Measurements from ENCODE around the gene COL25A1.
A peak's percentile ranks its signal among the peaks of the same experiment; 100 is the strongest.
"Not testable (repeated sequence)": the region's sequence is repeated elsewhere in the genome, so short reads cannot be mapped to it uniquely, and the experiment has no call there.

The COL25A1 gene

DNA sequence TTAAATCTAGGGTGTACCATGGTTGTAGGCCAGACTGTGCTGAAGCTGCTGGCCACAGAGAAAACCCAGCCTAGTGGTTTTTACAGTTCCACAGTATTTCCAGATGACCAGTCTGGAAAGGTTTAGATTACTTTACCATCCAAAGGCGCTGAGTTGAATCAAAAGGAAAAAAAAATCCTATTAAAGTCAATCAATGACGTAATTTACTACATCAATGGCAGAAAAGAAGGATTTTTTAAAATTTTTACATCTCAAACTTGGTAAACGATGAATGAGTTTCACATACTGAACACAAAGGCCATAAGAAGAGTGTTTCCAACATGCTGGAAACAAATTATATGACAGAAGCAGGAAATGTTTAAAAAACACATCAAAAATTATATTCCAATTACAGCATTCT is 409.0 kb downstream of the COL25A1 start:
- DNase-seq = no peak

DNA sequence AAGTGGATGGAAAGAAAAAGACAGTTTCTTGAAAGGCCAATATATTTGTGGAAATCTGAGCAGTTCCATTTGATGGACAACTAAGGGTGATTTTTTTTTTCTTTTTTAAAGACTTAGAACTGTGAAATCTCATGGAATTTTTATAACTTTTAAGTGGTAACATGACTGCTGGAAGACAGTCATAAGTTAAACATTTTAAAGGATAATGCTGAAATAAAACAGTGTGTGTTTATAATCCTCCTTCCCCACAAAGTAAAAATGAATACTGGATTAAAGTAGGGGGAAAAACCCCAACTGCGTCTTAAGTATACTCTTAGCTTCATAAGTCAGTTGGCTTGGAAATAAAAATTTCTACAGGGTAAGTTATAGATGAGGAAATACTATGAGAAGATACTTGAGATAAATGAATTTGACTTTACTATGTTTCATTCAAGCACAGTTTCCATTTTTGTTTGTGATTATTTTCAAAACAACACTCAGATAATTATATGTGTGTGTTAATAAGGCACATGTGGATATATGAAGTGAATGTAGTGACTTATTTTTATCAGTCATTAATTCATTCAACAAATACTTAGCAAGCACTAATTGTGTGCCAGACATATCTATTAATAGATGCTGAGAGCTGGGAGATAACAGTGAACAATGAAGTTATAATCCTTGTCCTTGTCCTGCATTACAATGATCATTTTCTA is 410.4 kb downstream of the COL25A1 start:
- no peak for DNase-seq

DNA sequence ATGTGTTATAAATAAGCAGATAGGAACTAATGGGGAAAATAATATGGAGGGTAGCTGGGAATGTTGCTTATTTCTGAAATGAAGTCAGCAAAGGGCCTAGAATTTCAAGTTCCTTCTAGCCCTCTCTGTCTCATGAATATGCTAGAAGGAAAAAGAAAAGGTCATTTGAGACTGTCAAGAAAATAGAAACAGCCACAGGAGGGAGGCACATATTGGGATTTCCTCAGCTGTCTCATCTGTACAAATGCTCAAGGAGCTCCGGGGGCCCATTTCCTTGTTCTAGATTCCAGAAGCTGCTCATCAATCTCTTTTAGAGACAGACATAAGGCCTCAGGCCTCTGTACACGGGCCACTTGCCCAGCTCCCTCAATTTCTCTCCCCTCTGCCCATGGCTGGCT is 412.0 kb downstream of the COL25A1 start:
- DNase-seq = no peak

DNA sequence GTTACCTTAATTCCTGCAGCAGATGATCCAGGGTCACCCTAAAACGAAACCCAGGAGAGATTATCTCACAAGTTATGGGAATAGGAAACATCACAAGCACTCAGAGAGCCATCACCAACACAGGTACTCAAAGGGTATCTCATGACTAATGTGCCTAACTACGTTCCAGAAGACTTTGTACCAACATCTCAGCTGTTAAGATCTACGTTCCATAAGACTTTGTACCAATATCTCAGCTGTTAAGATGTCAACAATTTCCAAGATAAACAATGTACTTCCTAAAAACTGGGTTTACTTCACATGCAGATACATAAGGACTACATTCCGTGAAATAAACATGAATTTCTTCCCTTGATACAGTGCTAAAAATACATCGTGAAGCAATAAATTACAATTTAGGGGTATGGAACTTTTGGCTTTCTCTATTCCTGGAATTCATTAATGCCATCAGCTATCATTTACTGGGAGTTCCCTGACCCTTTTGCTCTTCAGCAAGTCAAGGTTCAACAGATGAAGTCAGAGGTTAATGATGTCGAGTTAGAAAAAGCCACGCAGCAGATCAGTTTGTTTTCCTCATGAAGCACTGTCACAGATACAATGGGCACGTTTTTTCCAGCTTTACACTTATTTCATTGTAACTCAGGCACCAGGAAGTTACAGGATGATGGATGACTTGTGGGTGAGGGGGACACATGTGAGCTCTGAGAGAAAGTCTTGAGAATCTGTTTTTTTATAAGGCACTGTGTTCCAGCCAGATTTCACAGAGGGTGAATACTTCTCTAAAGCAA is 412.6 kb downstream of the COL25A1 start:
- no peak for DNase-seq

DNA sequence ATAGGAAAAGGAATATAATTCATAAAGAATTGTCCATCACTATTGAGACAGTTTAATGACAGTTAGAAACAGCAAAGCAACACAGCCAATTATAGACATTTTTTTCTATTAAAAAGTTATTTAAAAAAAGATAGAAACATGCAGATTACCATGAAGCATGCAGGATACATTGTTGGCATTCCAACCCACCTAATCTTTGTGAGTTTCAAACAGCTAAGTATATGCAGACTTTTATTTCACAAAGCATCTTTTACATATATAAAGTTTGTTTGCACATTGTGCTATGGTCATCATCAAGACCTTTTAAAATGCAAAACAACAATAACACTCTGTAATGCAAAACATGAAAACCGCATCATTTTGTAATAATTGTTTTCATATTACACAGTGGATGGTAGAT is 413.7 kb downstream of the COL25A1 start:
- DNase-seq = no peak

DNA sequence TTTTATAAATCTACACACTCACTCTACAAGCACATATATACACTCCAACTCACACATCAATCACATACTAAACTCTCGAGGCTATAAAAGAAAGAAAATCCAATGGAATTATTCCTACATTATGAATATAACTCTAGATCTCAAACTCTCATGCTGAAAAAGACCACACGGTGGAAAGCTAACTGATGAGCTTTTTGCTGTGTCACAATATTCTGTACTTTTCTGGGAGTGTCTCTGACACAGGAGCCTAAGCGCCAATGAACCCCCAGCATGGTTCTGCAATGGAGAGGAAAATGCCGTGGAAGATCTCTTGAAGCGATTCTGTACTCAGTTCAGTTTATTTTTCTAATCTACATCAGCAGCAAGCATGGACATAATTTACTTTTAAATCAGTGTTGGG is 415.4 kb downstream of the COL25A1 start:
- no peak for DNase-seq

DNA sequence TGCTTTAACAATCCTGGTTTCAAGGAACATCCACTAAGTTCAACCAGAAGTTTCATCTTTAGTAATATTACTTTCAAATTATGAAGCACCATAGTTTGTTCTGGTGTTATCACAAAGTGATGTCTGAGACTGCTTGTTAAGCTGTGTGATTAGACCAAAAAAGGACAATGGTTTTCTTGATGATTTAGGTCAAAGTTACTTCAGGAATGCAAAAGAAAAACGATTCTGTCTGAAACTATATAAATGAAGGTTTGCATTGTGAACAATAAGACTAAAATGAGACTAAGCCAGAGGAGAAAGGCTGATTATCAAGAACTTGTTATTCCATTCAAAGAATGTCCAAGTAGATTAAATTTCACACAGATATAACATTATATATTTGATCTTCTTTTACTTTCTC is 417.2 kb downstream of the COL25A1 start:
- DNase-seq = no peak

DNA sequence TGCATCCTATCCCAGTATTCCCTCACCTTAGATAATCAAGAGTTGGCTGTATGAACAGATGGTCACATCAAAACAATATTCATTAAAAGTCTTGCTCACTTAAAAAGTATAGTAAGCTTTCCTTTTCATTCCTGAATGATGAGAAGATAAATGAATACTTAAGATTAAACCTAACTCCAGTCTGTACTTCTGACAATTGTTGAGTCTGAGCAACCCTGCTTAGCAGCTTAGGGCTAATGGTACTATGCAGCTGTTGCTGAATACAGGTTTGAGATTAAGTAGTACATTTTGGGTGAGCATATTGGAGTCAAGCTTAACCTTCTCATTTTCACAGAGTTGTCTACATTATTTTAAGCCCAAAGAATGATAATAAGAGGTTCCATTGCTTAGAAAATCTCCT is 417.9 kb downstream of the COL25A1 start:
- no peak for DNase-seq

DNA sequence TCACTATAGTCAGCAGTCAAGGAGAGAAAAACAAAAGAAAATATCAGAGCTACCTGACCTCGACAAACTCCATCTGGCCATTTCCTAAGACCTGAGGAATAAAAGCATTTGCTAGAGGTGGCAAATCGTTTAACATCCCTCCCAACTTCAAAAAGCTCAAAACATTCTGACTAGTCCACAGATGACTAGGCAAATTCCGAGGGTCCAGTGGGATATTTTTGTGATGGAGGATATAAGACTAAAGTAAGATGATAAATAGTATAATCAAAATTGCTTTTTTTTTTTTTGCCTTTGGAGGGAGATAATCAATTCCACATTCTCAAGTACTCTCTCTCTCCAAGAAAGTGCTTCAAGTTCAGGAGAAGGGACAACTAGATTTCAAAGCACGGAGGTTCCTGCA is 420.5 kb downstream of the COL25A1 start:
- DNase-seq = no peak

DNA sequence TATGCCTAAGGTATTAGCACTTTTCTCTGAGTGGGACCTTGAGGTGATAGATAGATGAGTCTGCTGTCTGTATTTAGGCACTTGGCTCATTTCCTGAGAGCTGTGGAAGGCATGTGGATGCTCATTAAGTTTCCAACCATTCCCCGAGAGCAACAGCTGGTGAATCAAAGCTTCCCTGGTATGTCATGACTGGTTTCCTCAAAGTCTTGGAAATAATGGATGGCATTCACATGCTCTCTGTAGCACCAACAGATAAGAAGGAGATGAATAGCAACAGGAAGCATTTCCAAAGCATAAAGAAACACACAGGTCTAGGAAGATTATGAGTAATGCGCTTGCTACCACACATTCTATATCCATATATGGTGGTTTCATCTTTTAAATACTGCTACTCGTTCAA is 421.3 kb downstream of the COL25A1 start:
- no peak for DNase-seq

DNA sequence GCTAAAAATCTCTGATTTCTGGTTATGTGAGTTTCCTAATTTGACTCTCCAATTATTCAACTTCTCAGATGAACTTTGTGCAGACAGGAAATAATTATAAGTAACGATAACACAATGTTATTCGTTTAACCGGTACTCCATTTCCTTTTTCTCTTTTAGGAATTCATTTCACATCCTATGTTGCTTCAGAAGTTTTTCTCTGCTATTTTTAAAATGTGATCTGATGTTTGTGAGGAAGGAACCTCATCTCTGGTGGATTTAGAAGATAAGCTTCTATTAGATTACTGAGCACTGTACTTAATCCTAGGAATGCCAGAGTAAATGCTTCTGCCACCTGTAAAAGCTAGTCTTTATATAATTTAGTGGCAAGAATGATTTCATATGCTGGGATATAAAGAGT is 423.7 kb downstream of the COL25A1 start:
- DNase-seq = no peak

DNA sequence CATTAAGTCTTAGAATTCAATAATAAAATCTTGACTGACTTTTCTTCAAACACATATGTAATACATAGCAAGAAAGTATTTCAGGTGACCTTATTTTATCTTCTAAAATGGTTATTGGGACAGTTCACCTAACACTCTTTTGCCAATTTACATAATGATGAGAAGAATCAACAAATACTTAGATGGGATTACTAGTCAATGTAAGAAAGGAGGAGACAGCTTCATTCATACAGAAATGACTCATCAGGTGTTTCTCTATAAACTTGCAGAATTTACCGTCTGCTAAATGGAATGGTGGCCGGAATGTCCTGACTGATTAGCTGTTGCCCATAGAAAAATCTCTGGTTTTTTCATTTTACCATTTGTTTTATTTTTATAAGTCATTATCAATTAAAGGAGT is 424.6 kb downstream of the COL25A1 start:
- DNase-seq = no peak

DNA sequence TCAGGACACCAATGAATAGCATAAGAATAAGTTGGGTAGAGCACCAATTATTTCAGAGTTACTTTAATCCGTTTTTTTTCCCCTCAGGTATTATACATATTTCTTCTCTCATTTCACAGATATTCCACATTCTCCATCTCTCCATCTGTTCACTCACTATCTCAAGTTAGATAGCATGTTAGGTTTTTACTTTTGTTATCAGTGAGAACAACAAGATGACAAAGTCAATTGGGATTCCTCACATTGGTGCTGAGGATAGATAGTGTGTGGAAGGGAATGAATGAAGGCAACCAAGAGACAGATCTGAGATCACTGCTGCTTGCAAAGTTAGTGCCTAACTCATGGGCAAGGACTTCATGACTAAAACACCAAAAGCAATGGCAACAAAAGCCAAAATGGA is 427.7 kb downstream of the COL25A1 start:
- DNase-seq = no peak

DNA sequence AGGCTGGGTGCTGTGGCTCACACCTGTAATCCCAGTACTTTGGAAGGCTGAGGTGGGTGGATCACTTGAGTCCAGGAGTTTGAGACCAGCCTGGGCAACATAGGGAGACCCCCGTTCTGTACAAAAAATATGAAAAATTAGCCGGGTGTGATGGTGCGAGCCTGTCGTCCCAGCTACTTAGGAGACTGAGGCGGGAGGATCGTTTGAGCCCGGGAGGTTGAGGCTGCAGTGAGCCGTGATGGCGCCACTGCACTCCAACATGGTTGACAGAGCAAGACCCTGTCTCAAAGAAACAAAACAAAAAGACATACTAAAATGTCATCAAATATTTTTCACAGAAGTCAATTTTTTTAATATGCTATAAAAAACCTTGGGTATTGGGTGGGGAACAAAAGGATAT is 432.5 kb downstream of the COL25A1 start:
- not testable (repeated sequence) for DNase-seq

DNA sequence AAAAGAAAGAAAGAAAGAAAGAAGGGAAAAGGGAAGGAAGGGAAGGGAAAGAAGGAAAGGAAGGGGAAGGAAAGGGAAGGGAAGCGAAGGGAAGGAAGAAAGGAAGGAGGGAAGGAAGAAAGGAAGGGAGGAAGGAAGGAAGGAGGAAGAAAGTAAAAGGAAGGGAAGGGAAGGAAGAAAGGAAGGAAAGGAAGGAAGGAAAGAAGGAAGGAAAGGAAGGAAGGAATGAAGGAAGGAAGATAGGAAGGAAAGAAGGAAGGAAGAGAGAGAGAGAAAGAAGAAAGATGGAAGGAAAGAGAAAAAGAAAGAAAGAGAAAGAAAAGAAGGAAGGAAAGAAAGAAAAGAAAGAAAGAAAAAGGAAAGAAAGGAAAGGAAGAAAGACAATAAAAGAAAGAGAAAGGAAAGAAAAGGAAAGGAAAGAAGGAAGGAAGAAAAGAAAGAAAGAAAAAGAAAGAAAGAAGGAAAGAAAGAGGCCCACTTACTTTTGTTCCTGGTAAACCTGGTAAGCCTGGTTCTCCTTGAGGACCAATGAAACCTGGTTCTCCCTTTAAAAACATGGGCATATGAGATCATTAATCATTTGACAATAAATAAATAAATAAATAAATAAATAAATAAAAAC is 433.7 kb downstream of the COL25A1 start:
- no peak for DNase-seq

DNA sequence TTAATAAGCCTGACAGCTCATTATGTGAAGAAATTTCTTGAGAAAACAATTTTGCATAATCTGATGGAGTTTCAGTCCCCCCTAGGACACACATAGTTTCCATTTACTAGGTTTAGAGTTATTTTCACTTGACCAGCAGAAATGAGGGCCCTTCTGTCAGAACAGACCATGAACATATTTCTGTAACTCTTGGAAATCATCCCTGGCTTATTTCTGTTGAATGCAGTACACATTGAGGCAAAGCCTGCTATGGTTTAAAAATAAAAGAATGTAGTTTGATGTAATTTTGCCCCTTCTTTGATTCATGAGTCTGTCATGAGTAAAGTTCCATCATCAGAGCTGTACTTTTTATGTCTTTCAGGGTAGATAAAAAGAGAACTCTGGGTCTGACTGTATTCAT is 435.0 kb downstream of the COL25A1 start:
- no peak for DNase-seq

DNA sequence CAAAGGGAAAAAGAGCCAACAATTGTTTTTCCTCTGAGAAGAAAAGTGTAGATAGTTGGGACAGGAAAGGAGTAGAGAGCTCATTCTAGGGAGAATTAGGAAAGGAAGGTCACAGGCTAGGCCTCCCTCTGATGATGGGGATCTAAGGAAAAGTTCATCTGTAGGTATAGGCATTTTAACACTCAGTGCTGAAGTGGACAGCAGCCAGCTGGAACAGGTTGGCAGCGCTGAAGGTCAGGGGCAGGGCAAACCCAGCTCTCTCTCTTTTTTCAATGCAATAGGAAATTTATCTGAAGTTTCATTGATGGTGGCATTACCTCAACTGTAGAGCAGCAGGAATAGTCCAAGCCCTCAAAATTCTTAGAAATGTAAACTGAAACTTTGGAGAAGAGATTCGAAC is 441.1 kb downstream of the COL25A1 start:
- no peak for DNase-seq

DNA sequence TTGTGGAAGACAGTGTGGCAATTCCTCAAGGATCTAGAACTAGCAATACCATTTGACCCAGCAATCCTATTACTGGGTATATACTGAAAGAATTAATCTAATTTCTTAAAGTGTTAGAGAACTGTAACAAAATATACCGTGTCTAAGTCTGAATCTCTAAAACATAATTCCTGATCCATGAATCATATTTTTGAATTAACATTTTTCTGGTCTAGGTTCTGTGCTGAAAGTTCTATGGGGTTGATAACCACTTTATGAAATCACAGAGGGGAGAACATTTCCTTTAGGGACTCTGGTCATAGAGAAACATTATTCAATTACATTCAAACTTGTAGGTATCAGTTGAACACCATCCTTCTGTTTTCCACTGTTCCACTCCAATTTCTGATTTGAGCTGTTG is 447.7 kb downstream of the COL25A1 start:
- DNase-seq = no peak

DNA sequence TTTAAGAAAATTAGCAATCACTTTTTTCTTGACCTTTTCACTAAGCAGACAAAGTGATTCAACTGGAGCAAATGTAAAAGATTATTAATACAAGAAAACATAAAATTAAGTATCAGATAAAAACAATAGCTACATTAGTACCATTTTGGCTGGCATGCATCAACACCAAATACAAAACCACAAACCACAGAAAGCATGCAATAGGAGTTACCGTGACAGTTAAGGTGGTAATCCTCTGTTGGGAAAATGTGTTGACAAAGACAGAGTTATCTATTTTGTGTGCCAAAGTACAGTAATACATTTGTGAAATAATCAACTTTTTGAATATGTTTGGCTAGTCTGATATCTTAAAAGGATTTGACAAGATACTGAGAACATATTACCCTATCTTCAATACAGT is 449.8 kb downstream of the COL25A1 start:
- DNase-seq = no peak

DNA sequence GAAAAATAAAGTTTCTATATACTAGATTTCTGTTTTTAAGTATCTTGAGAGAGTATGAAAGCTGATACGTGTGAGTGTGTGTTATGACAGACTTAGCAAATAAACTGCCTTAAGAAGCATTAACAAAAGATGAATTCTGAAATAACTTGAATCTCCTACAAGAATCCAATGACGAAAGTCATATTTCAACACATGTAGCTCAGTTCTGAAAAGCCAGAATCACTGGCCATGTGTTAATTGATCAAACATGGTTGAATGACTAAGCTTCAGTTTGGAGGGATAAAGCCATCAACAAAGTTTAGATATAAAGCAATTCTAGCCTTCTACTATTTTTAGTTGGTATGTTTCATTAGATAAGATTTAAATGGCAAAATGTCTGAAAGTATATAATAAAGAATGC is 451.1 kb downstream of the COL25A1 start:
- DNase-seq = no peak

DNA sequence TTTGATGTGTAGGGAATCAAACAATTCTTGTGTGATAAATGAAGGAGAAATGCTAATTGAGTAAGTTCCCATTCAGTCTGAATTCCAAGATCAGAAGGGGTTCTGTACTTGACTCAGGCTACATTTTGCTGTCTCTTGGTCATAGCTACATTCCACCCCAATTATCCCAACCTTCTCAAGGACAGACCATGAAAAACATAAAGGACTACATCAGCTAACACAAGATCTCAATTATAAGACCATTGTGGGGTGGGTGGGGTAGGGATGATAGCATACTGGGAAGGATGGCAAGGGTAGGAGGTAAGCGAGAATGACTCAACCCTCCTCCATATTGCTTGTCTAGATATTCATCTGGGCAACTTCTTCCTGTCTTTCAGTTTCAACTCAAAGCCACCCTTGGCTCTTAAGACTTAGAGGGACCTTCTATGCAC is 452.2 kb downstream of the COL25A1 start:
- DNase-seq = no peak

DNA sequence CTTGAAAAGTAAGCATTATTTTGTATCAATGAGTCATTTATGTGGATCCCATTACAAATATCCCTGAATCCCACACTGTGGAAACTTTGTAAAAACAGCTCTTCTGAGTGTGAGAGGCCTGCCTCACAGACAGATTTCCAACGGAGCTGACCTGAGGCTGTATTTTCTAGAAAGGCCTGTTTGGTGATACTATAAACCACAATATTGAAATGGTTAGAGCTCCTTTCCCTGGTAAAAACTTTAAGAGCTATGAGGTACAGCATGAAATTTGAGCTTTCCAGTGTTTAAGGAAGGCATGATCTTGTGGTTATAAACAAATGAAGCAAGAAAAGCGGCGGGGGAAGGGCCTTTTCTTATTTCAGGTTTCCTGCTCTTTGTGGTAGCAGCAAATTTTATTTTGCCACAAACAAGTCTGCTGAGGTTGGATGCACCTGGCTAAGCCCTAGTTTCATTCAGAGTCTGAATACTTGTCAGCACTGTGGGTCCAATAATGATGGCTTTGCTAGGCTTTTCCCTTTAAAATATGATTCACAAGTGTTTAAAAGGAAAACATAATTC is 452.8 kb downstream of the COL25A1 start:
- peak; percentile 18 for DNase-seq

DNA sequence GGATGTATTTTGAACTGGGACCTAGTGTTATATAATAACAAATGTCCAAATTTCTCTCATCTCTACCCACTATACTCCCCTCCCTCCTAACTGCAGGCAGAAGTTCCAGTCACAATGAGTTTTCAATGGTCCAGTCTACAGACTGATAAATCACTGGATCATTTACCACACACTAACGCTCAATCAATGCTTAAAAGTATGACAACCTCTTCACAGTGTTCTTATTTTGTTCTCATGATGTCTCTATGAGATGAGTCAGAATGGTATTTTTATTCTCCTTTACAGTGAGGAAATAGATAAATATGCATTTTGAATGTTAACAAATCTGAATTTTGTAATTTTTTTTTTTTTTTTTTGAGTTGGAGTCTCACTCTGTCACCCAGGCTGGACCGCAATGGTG is 455.9 kb downstream of the COL25A1 start:
- DNase-seq = no peak

DNA sequence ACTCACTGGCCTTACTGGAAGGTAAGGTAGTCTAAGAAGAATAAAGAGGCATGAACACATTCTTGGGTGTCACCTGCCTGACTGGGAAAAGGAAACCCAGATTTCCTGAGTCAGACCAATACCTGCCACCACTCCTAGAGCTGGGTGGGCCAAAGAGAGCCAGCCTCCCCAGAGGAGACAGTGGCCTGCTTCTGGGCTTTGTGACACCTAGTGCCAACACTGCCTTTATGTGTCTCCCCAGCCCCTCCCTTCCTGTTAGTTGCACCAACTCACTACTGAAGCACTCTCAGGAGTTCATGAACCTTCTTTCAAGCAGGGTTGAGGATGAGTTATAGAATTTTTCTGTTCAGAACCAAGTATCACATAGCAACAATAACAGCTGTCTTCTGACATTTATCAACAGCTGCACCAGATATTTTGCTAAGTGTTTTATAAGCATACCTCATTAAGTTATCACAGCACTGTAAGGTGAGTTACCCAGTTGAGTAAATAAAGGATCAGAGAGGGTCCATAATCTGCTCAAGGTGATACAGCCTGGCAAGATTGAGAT is 462.0 kb downstream of the COL25A1 start:
- no peak for DNase-seq
